ENCODE results near the gene CDK2AP2.
"Not testable (repeated sequence)": the region's sequence is repeated elsewhere in the genome, so short reads cannot be mapped to it uniquely, and the experiment has no call there.

Gene CDK2AP2, protein sequence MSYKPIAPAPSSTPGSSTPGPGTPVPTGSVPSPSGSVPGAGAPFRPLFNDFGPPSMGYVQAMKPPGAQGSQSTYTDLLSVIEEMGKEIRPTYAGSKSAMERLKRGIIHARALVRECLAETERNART

GRCh38 chr11:67507864-67508485 is at the start of gene CDK2AP2:
Gene CDK2AP2 (minus strand): TSS chr11:67508162. CDS start chr11:67508082, 80 bp downstream.
- TF ChIP-seq ESRRG (CRISPR knock-in tag; IDR thresholded peaks at IDR 0.05) (0 out of 2 replicates have a peak, but pooled peaks have one; percentile 20), CSDC2 (CRISPR knock-in tag; IDR thresholded peaks at IDR 0.05) (no peak), ZFP3 (CRISPR knock-in tag; IDR thresholded peaks at IDR 0.05) (0 out of 2 replicates have a peak, but pooled peaks have one; percentile 14), POU6F1 (CRISPR knock-in tag; IDR thresholded peaks at IDR 0.05; ENCODE audit: borderline replicate concordance, low read depth) (no peak), TOX (CRISPR knock-in tag; IDR thresholded peaks at IDR 0.05; ENCODE audit: borderline replicate concordance) (no peak), PPARA (CRISPR knock-in tag; IDR thresholded peaks at IDR 0.05; ENCODE audit: borderline replicate concordance) (0 out of 2 replicates have a peak, but pooled peaks have one; percentile 25)
- ATAC-seq: peak; percentile 86

GRCh38 chr11:67556244-67556643 is 48.3 kb upstream of the CDK2AP2 start:
- no peak for ATAC-seq
- no peak for TF ChIP-seq ZNF8 (CRISPR knock-in tag; IDR thresholded peaks at IDR 0.05)
- TF ChIP-seq ZNF70 (CRISPR knock-in tag; IDR thresholded peaks at IDR 0.05): no peak
- TF ChIP-seq CSRNP3 (CRISPR knock-in tag; IDR thresholded peaks at IDR 0.05): no peak
- TF ChIP-seq PPARA (CRISPR knock-in tag; IDR thresholded peaks at IDR 0.05; ENCODE audit: borderline replicate concordance): no peak
- no peak for TF ChIP-seq ZNF565 (CRISPR knock-in tag; conservative IDR thresholded peaks at IDR 0.05; ENCODE audit: low read depth)
- TF ChIP-seq CSDC2 (CRISPR knock-in tag; IDR thresholded peaks at IDR 0.05): no peak
- no peak for TF ChIP-seq ARNTL (CRISPR knock-in tag; IDR thresholded peaks at IDR 0.05; ENCODE audit: borderline replicate concordance, low read depth)
- TF ChIP-seq, protein P1, sequence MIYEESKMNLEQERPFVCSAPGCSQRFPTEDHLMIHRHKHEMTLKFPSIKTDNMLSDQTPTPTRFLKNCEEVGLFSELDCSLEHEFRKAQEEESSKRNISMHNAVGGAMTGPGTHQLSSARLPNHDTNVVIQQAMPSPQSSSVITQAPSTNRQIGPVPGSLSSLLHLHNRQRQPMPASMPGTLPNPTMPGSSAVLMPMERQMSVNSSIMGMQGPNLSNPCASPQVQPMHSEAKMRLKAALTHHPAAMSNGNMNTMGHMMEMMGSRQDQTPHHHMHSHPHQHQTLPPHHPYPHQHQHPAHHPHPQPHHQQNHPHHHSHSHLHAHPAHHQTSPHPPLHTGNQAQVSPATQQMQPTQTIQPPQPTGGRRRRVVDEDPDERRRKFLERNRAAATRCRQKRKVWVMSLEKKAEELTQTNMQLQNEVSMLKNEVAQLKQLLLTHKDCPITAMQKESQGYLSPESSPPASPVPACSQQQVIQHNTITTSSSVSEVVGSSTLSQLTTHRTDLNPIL (CRISPR knock-in tag; IDR thresholded peaks at IDR 0.05; ENCODE audit: low read depth): no peak
- no peak for TF ChIP-seq SNAI2 (CRISPR knock-in tag; IDR thresholded peaks at IDR 0.05)
- no peak for TF ChIP-seq TCF4 (CRISPR knock-in tag; IDR thresholded peaks at IDR 0.05; ENCODE audit: borderline replicate concordance)
- no peak for TF ChIP-seq ZFP30 (CRISPR knock-in tag; IDR thresholded peaks at IDR 0.05)
- no peak for TF ChIP-seq RARB (CRISPR knock-in tag; IDR thresholded peaks at IDR 0.05)
- TF ChIP-seq TOX (CRISPR knock-in tag; IDR thresholded peaks at IDR 0.05; ENCODE audit: borderline replicate concordance): no peak
- TF ChIP-seq ISL1 (CRISPR knock-in tag; IDR thresholded peaks at IDR 0.05): no peak
- TF ChIP-seq POU6F1 (CRISPR knock-in tag; IDR thresholded peaks at IDR 0.05; ENCODE audit: borderline replicate concordance, low read depth): no peak
- TF ChIP-seq GLIS3 (CRISPR knock-in tag; IDR thresholded peaks at IDR 0.05): no peak

- not testable (repeated sequence) for ATAC-seq
These were observed 43.7 kb upstream of the CDK2AP2 start for GRCh38 chr11:67551697-67552096.

DNA sequence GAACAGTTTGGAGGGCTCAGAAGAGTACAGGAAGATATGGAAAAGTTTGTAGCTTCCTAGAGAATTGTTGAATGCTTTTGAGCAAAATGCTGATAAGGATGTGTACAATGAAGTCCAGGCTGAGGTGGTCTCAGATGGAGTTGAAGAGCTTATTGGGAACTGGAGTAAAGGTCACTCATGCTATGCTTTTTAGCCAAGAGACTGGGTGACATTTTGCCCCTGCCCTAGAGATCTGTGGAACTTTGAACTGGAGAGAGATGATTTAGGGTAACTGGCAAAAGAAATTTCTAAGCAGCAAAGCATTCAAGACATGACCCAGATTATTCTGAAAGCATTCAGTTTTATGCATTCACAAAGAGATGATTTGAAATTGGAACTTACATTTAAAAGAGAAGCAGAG is 43.2 kb upstream of the CDK2AP2 start:
- TF ChIP-seq ZNF8 (CRISPR knock-in tag; IDR thresholded peaks at IDR 0.05) (no peak), ISL1 (CRISPR knock-in tag; IDR thresholded peaks at IDR 0.05) (no peak), RARB (CRISPR knock-in tag; IDR thresholded peaks at IDR 0.05) (no peak), CSDC2 (CRISPR knock-in tag; IDR thresholded peaks at IDR 0.05) (no peak), PPARA (CRISPR knock-in tag; IDR thresholded peaks at IDR 0.05; ENCODE audit: borderline replicate concordance) (no peak), ZC3H10 (CRISPR knock-in tag; IDR thresholded peaks at IDR 0.05) (no peak), ZFP3 (CRISPR knock-in tag; IDR thresholded peaks at IDR 0.05) (no peak), SNAI2 (CRISPR knock-in tag; IDR thresholded peaks at IDR 0.05) (no peak), GLIS3 (CRISPR knock-in tag; IDR thresholded peaks at IDR 0.05) (no peak)
- TF ChIP-seq, protein P2, sequence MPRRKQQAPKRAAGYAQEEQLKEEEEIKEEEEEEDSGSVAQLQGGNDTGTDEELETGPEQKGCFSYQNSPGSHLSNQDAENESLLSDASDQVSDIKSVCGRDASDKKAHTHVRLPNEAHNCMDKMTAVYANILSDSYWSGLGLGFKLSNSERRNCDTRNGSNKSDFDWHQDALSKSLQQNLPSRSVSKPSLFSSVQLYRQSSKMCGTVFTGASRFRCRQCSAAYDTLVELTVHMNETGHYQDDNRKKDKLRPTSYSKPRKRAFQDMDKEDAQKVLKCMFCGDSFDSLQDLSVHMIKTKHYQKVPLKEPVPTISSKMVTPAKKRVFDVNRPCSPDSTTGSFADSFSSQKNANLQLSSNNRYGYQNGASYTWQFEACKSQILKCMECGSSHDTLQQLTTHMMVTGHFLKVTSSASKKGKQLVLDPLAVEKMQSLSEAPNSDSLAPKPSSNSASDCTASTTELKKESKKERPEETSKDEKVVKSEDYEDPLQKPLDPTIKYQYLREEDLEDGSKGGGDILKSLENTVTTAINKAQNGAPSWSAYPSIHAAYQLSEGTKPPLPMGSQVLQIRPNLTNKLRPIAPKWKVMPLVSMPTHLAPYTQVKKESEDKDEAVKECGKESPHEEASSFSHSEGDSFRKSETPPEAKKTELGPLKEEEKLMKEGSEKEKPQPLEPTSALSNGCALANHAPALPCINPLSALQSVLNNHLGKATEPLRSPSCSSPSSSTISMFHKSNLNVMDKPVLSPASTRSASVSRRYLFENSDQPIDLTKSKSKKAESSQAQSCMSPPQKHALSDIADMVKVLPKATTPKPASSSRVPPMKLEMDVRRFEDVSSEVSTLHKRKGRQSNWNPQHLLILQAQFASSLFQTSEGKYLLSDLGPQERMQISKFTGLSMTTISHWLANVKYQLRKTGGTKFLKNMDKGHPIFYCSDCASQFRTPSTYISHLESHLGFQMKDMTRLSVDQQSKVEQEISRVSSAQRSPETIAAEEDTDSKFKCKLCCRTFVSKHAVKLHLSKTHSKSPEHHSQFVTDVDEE (CRISPR knock-in tag; IDR thresholded peaks at IDR 0.05): no peak
- TF ChIP-seq, protein P1 (CRISPR knock-in tag; IDR thresholded peaks at IDR 0.05; ENCODE audit: low read depth): no peak
- no peak for ATAC-seq

Data from SK-N-SH treated with all-trans-retinoic acid at 6 μM for 48 hours (cell line).